SK-N-SH treated with all-trans-retinoic acid at 6 μM for 48 hours (cell line): ENCODE data around the gene CBX8.

Source experiments
- ATAC-seq: fragments of 200-7000 bp; cut with Tn5 transposase; 3 replicates; pipeline ENCODE4 v1.9.1; 2020; ENCODE audit warnings: mild to moderate bottlenecking, moderate library complexity
- ARNTL ChIP-seq: fragments of 450-650 bp; formaldehyde crosslinking; IDR thresholded peaks from 2 replicates; pipeline ENCODE4 v1.5.0; 2020; ENCODE audit warnings: low read depth, mild to moderate bottlenecking, moderate library complexity, borderline replicate concordance
- BACH2 ChIP-seq: fragments of 250-450 bp; sonication (Bioruptor Pico); IDR thresholded peaks from 2 replicates; pipeline ENCODE4 v1.9.0; 2021; ENCODE audit warnings: mild to moderate bottlenecking, borderline replicate concordance
- CREB5 ChIP-seq: fragments of 250-450 bp; sonication (Bioruptor Pico); IDR thresholded peaks from 2 replicates; pipeline ENCODE4 v1.5.1; 2020; ENCODE audit warnings: low read depth, mild to moderate bottlenecking, moderate library complexity
- CSDC2 ChIP-seq: fragments of 250-450 bp; sonication (Bioruptor Pico); IDR thresholded peaks from 2 replicates; pipeline ENCODE4 v1.5.0; 2020; ENCODE audit warnings: mild to moderate bottlenecking, moderate library complexity
- CSRNP3 ChIP-seq: fragments of 250-450 bp; sonication (Bioruptor Pico); IDR thresholded peaks from 2 replicates; pipeline ENCODE4 v1.5.1; 2021; ENCODE audit warnings: mild to moderate bottlenecking, moderate library complexity
- ESRRG ChIP-seq: fragments of 250-450 bp; sonication (Bioruptor Pico); IDR thresholded peaks from 2 replicates; pipeline ENCODE4 v1.6.1; 2021; ENCODE audit warnings: mild to moderate bottlenecking
- GLIS3 ChIP-seq: fragments of 250-450 bp; sonication (Bioruptor Pico); IDR thresholded peaks from 2 replicates; pipeline ENCODE4 v1.5.0; 2020; ENCODE audit warnings: mild to moderate bottlenecking, moderate library complexity
- ISL1 ChIP-seq: fragments of 250-450 bp; sonication (Bioruptor Pico); IDR thresholded peaks from 2 replicates; pipeline ENCODE4 v2.1.2; 2022; ENCODE audit warnings: mild to moderate bottlenecking, moderate library complexity
- OSR1 ChIP-seq: fragments of 250-450 bp; sonication (Bioruptor Pico); IDR thresholded peaks from 2 replicates; pipeline ENCODE4 v1.8.0; 2022; ENCODE audit warnings: moderate library complexity, mild to moderate bottlenecking, inconsistent platforms
- PATZ1 ChIP-seq: fragments of 250-450 bp; sonication (Bioruptor Pico); IDR thresholded peaks from 2 replicates; pipeline ENCODE4 v1.8.0; 2020; ENCODE audit warnings: mild to moderate bottlenecking, moderate library complexity, borderline replicate concordance
- POU6F1 ChIP-seq: fragments of 250-450 bp; sonication (Bioruptor Pico); IDR thresholded peaks from 2 replicates; pipeline ENCODE4 v1.8.0; 2021; ENCODE audit warnings: low read depth, mild to moderate bottlenecking, moderate library complexity, borderline replicate concordance
- PPARA ChIP-seq: fragments of 250-450 bp; sonication (Bioruptor Pico); IDR thresholded peaks from 2 replicates; pipeline ENCODE4 v1.5.0; 2020; ENCODE audit warnings: mild to moderate bottlenecking, borderline replicate concordance
- RARB ChIP-seq: fragments of 250-450 bp; sonication (Bioruptor Pico); IDR thresholded peaks from 2 replicates; pipeline ENCODE4 v1.8.0; 2021; ENCODE audit warnings: mild to moderate bottlenecking, moderate library complexity
- SNAI2 ChIP-seq: fragments of 250-450 bp; sonication (Bioruptor Pico); IDR thresholded peaks from 2 replicates; pipeline ENCODE4 v1.5.0; 2020; ENCODE audit warnings: mild to moderate bottlenecking, moderate library complexity
- TCF4 ChIP-seq: fragments of 250-450 bp; sonication (Bioruptor Pico); IDR thresholded peaks from 2 replicates; pipeline ENCODE4 v1.8.0; 2021; ENCODE audit warnings: mild to moderate bottlenecking, moderate library complexity, borderline replicate concordance
- TOX ChIP-seq: fragments of 250-450 bp; sonication (Bioruptor Pico); IDR thresholded peaks from 2 replicates; pipeline ENCODE4 v1.8.0; 2021; ENCODE audit warnings: mild to moderate bottlenecking, moderate library complexity, borderline replicate concordance
- TSHZ2 ChIP-seq: fragments of 250-450 bp; sonication (Bioruptor Pico); IDR thresholded peaks from 2 replicates; pipeline ENCODE4 v1.5.0; 2020; ENCODE audit warnings: mild to moderate bottlenecking, moderate library complexity
- ZC3H10 ChIP-seq: fragments of 250-450 bp; sonication (Bioruptor Pico); IDR thresholded peaks from 2 replicates; pipeline ENCODE4 v1.5.1; 2021; ENCODE audit warnings: mild to moderate bottlenecking, moderate library complexity
- ZFP3 ChIP-seq: fragments of 250-450 bp; sonication (Bioruptor Pico); IDR thresholded peaks from 2 replicates; pipeline ENCODE4 v1.5.0; 2020; ENCODE audit warnings: mild to moderate bottlenecking, moderate library complexity
- ZFP30 ChIP-seq: fragments of 450-650 bp; formaldehyde crosslinking; IDR thresholded peaks from 2 replicates; pipeline ENCODE4 v1.5.0; 2022; ENCODE audit warnings: mild to moderate bottlenecking, moderate library complexity
- ZNF565 ChIP-seq: fragments of 450-650 bp; formaldehyde crosslinking; conservative IDR thresholded peaks from 2 replicates; pipeline ENCODE4 v1.5.0; 2020; ENCODE audit warnings: low read depth, mild to moderate bottlenecking, moderate library complexity
- ZNF8 ChIP-seq: fragments of 450-650 bp; formaldehyde crosslinking; IDR thresholded peaks from 2 replicates; pipeline ENCODE4 v1.5.0; 2020; ENCODE audit warnings: mild to moderate bottlenecking, moderate library complexity

Gene CBX8

GRCh38 chr17:79804856-79805696 is 8.2 kb upstream of the CBX8 start:
- no peak for TF ChIP-seq RARB (CRISPR knock-in tag)
- no peak for TF ChIP-seq ISL1
- no peak for TF ChIP-seq ZFP30 (CRISPR knock-in tag)
- no peak for TF ChIP-seq ZC3H10 (CRISPR knock-in tag)
- no peak for TF ChIP-seq BACH2 (CRISPR knock-in tag)
- no peak for TF ChIP-seq PPARA (CRISPR knock-in tag)
- no peak for TF ChIP-seq CSRNP3 (CRISPR knock-in tag)
- TF ChIP-seq ZFP3 (CRISPR knock-in tag): no peak
- TF ChIP-seq GLIS3 (CRISPR knock-in tag): no peak
- TF ChIP-seq OSR1 (CRISPR knock-in tag): no peak
- TF ChIP-seq TSHZ2 (CRISPR knock-in tag): no peak
- no peak for TF ChIP-seq CSDC2 (CRISPR knock-in tag)
- TF ChIP-seq ESRRG: no peak
- no peak for TF ChIP-seq CREB5 (CRISPR knock-in tag)
- no peak for TF ChIP-seq PATZ1
- no peak for TF ChIP-seq POU6F1 (CRISPR knock-in tag)
- TF ChIP-seq ZNF8 (CRISPR knock-in tag): no peak
- no peak for TF ChIP-seq ARNTL (CRISPR knock-in tag)
- no peak for TF ChIP-seq SNAI2 (CRISPR knock-in tag)
- no peak for TF ChIP-seq TCF4 (CRISPR knock-in tag)
- no peak for ATAC-seq

- ATAC-seq: no peak
- TF ChIP-seq CSRNP3 (CRISPR knock-in tag) (no peak), ZNF565 (CRISPR knock-in tag) (no peak), CSDC2 (CRISPR knock-in tag) (no peak), ZC3H10 (CRISPR knock-in tag) (no peak), SNAI2 (CRISPR knock-in tag) (no peak), RARB (CRISPR knock-in tag) (no peak), TSHZ2 (CRISPR knock-in tag) (no peak), TOX (no peak), ZFP30 (CRISPR knock-in tag) (no peak), ISL1 (no peak), TCF4 (CRISPR knock-in tag) (no peak), OSR1 (CRISPR knock-in tag) (no peak), ZNF8 (CRISPR knock-in tag) (no peak), ZFP3 (CRISPR knock-in tag) (no peak)
These were observed 7.3 kb upstream of the CBX8 start for GRCh38 chr17:79803997-79804855.
